ENCODE measurements around the gene CHCHD3. TPM values are rescaled to one million over a fixed set of nuclear protein-coding genes. Genes with fewer than 3 reads are reported as not detected.

The CHCHD3 gene
- total and polyA plus RNA-seq, 4 donors = 48.8 to 71.0 (median 58.7) TPM

DNA sequence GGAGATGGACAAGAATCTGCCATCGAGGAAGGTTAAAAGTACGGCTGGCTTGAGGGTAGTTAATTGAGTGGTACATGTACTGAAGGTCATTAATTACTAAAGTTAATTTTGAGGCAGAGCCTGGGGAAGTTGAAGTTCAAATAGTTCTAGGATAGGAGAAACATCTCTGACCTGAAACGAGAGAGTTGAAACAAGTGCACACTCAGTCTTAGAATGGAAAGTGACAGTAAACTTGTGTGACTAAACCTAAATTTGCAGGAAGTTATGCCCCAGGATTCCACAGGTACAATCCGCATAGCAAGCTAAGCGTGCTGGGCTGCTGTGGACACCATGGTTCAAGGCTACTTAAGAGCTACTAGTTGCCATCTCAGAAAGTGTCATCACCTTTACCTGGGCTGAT lies 209.9 kb downstream of the CHCHD3 start:
- H3K4me1 ChIP-seq (ENCODE audit: control insufficient read depth, insufficient read depth, low read length) = no peaks in the 10 kb centered on the region
- H3K36me3 ChIP-seq (ENCODE audit: control insufficient read depth, insufficient read depth, low read length) = no peaks in the 10 kb centered on the region
- WGBS (ENCODE audit: insufficient coverage) = 100% methylated on average over 5 of the region's 5 CpGs
- H3K27ac ChIP-seq (ENCODE audit: low read depth, low read length) = no peak overlapping the region
- H3K27me3 ChIP-seq (ENCODE audit: control insufficient read depth, insufficient read depth, low read length) = no peaks in the 10 kb centered on the region
- H3K9me3 ChIP-seq (ENCODE audit: control insufficient read depth, insufficient read depth, low read length) = no peaks in the 10 kb centered on the region
- no peak for DNase-seq (ENCODE audit: low read depth in 4 of 6, low spot score in 6 of 6)
- H3K4me3 ChIP-seq (ENCODE audit: low read depth, low read length) = no peak overlapping the region

DNA sequence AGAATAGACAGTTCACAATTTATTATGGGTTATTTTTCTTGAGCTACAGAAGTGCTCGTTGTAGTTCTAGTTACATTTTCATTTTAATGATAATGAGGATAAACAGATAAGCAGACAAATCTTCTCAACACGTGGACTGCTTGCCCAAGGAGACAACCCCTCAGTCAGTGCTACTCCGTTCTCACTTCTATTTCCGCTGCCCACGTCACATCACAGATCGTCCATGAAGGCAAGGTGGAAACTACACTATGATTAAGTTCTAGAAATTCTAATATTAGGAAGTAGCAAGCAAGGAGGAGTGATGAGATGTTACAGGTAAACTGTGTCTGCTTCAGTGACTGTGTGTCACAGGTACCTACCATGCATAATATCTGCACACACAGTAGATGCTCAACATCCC lies 210.5 kb downstream of the CHCHD3 start:
- H3K9me3 ChIP-seq (ENCODE audit: control insufficient read depth, insufficient read depth, low read length) = no peaks in the 10 kb centered on the region

DNA sequence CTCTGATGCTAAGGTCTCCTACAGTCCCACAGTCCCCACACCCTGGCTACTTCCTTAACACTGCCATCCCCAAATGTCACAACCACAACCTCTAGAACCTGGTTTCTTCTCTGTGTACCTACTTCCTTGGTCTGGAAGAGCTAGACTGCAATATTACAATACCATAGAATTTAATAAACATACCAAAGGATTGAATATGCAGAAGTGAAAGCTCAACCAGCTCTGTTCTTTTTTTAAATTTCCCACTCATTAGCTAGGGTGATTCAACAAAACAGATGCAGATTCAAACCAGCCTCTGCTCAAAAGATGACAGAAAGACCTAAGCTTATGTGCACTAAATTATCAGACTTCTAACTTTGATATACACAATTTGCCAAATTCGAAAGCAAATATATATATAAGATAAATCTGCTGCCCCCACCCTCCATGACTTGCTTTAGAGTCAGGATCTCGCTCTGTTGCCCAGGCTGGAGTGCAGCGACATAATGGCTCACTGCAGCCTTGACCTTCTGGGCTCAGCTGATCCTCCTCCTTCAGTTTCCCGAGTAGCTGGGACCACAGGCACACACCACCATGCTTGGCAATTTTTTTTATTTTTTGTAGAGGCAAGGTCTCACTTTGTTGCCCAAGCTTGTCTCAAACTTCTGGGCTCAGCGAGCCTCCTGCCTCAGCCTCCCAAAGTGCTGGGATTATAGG lies 212.6 kb downstream of the CHCHD3 start:
- Histone ChIP-seq H3K4me3 (ENCODE audit: low read depth, low read length) (no peak overlapping the region), H3K9me3 (ENCODE audit: control insufficient read depth, insufficient read depth, low read length) (no peaks in the 10 kb centered on the region), H3K27me3 (ENCODE audit: control insufficient read depth, insufficient read depth, low read length) (no peaks in the 10 kb centered on the region), H3K4me1 (ENCODE audit: control insufficient read depth, insufficient read depth, low read length) (no peaks in the 10 kb centered on the region), H3K36me3 (ENCODE audit: control insufficient read depth, insufficient read depth, low read length) (no peaks in the 10 kb centered on the region), H3K27ac (ENCODE audit: low read depth, low read length) (no peak overlapping the region)
- no peak for DNase-seq (ENCODE audit: low read depth in 4 of 6, low spot score in 6 of 6)
- WGBS (ENCODE audit: insufficient coverage) = 100% methylated on average over 2 of the region's 5 CpGs

More for the DNA sequence above, 210.5 kb downstream of the CHCHD3 start:
- no peaks in the 10 kb centered on the region for H3K4me1 ChIP-seq (ENCODE audit: control insufficient read depth, insufficient read depth, low read length)
- DNase-seq (ENCODE audit: low read depth in 4 of 6, low spot score in 6 of 6) = no peak
- H3K4me3 ChIP-seq (ENCODE audit: low read depth, low read length) = no peak overlapping the region
- no peaks in the 10 kb centered on the region for H3K36me3 ChIP-seq (ENCODE audit: control insufficient read depth, insufficient read depth, low read length)
- no peak overlapping the region for H3K27ac ChIP-seq (ENCODE audit: low read depth, low read length)
- H3K27me3 ChIP-seq (ENCODE audit: control insufficient read depth, insufficient read depth, low read length) = no peaks in the 10 kb centered on the region
- WGBS (ENCODE audit: insufficient coverage) = no CpG with 5 or more reads among the region's 6 CpGs

DNA sequence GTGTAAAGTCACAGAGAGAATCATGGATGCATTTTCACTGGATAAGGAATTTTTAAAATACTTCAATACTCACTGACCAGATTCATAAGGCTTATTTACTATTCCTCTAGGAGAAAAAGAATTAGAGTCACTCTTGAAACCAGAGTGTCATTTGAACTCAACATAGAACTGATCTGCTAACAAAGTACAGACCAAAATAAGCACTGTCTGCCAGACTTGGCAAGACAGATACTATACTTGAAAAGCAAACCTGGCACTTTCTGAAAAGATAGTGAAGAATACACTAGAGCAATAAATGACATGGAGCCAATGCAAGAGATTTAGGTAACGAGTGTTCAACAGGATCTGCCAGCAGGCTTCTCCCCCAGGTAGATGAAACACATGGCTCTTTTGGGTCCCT lies 215.3 kb downstream of the CHCHD3 start:
- no peak overlapping the region for H3K27ac ChIP-seq (ENCODE audit: low read depth, low read length)
- WGBS (ENCODE audit: insufficient coverage) = no CpG with 5 or more reads among the region's 1 CpG
- H3K36me3 ChIP-seq (ENCODE audit: control insufficient read depth, insufficient read depth, low read length) = no peaks in the 10 kb centered on the region
- H3K27me3 ChIP-seq (ENCODE audit: control insufficient read depth, insufficient read depth, low read length) = no peaks in the 10 kb centered on the region
- H3K9me3 ChIP-seq (ENCODE audit: control insufficient read depth, insufficient read depth, low read length) = no peaks in the 10 kb centered on the region
- no peaks in the 10 kb centered on the region for H3K4me1 ChIP-seq (ENCODE audit: control insufficient read depth, insufficient read depth, low read length)
- peak in 1 of 6 donors; percentile 40 for DNase-seq (ENCODE audit: low read depth in 4 of 6, low spot score in 6 of 6)
- no peak overlapping the region for H3K4me3 ChIP-seq (ENCODE audit: low read depth, low read length)

DNA sequence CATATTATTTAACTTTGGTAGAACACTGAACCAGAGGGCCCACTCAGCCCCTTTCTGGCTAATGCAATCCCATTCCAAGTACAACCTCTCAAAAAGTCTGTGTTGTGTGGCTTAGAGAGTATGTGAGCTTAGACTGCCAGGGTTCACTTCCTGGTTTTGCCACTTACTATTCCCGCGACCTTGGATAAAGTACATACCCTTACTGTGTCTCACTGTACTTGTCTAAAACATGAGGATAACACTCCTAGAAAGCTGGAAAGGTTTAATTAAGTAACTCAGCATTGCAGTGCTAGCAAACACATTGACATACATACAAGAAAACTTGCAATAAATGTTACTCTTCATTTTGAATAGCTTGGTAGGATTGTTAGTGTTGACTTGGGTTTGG lies 215.8 kb downstream of the CHCHD3 start:
- Histone ChIP-seq H3K36me3 (ENCODE audit: control insufficient read depth, insufficient read depth, low read length) (no peaks in the 10 kb centered on the region), H3K27ac (ENCODE audit: low read depth, low read length) (no peak overlapping the region), H3K4me1 (ENCODE audit: control insufficient read depth, insufficient read depth, low read length) (no peaks in the 10 kb centered on the region), H3K9me3 (ENCODE audit: control insufficient read depth, insufficient read depth, low read length) (no peaks in the 10 kb centered on the region), H3K27me3 (ENCODE audit: control insufficient read depth, insufficient read depth, low read length) (no peaks in the 10 kb centered on the region), H3K4me3 (ENCODE audit: low read depth, low read length) (no peak overlapping the region)
- WGBS (ENCODE audit: insufficient coverage) = no CpG with 5 or more reads among the region's 2 CpGs
- no peak for DNase-seq (ENCODE audit: low read depth in 4 of 6, low spot score in 6 of 6)

DNA sequence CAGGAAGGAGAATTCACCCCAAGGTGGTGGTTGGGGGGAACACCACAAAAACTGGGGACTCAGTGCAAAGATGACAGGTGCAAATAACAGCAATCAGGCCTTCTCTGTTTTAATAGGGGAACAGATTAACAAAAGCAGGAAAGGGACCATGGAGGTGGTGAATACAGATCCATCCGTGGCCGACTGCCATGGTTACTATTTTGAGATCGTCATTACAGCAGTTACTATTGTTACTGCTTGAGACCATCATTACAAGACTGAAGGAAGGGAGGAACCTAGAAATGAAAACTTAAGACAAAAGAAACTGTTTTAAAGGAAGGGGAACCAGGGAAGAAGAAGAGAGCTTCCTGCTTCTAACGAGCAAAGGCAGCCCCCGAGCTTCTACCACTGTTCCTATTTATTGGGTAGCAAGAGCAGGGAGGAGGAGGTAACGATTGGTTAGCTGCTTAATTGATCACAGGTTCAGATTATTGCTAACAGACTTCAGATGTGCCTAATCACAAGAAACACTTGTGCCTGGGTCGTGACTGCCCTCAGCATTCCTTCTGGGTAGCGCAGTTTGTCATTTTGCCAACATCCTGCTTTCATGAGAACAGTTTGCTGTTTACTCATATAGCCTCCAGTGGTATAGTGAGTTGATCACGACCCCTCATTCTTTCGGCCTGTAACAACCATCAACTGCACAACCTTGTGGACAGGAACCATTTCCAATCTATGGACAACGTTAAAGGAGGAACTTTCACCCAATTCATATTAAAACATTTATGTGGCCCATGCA lies 216.3 kb downstream of the CHCHD3 start:
- H3K36me3 ChIP-seq (ENCODE audit: control insufficient read depth, insufficient read depth, low read length) = no peaks in the 10 kb centered on the region
- no peaks in the 10 kb centered on the region for H3K9me3 ChIP-seq (ENCODE audit: control insufficient read depth, insufficient read depth, low read length)
- H3K27ac ChIP-seq (ENCODE audit: low read depth, low read length) = no peak overlapping the region
- H3K4me1 ChIP-seq (ENCODE audit: control insufficient read depth, insufficient read depth, low read length) = no peaks in the 10 kb centered on the region
- 75% methylated on average over 9 of the region's 11 CpGs for WGBS (ENCODE audit: insufficient coverage)
- no peak for DNase-seq (ENCODE audit: low read depth in 4 of 6, low spot score in 6 of 6)
- H3K4me3 ChIP-seq (ENCODE audit: low read depth, low read length) = no peak overlapping the region
- no peaks in the 10 kb centered on the region for H3K27me3 ChIP-seq (ENCODE audit: control insufficient read depth, insufficient read depth, low read length)

DNA sequence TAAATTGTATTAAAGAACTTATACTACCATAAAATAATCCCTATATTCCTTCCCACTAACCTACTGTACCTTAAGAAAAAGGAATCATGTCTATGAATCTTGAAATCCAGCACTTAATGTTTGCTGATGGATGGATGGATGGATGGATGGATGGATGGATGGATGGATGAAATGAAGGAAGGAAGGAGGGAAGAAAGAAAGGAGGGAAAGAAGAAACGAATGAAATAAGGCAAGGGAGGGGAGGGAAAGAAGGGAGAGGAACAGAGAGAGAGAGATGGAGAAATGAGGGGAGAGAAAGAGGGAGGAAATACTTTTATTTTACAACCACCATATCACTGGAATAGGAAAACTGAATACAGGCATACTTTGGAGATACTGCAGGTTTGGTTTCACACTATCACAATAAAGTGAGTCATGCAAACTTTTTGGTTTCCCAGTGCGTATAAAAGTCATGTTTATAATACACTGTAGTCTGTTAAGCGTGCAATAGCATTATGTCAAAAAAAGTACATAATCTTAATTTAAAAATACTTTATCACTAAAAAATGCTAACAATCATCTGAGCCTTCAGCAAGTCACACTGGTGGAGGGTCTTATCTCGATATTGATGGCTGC lies 219.8 kb downstream of the CHCHD3 start:
- Histone ChIP-seq H3K27me3 (ENCODE audit: control insufficient read depth, insufficient read depth, low read length) (no peaks in the 10 kb centered on the region), H3K27ac (ENCODE audit: low read depth, low read length) (no peak overlapping the region), H3K36me3 (ENCODE audit: control insufficient read depth, insufficient read depth, low read length) (no peaks in the 10 kb centered on the region), H3K9me3 (ENCODE audit: control insufficient read depth, insufficient read depth, low read length) (no peaks in the 10 kb centered on the region), H3K4me1 (ENCODE audit: control insufficient read depth, insufficient read depth, low read length) (no peaks in the 10 kb centered on the region), H3K4me3 (ENCODE audit: low read depth, low read length) (no peak overlapping the region)
- DNase-seq (ENCODE audit: low read depth in 4 of 6, low spot score in 6 of 6) = no peak
- WGBS (ENCODE audit: insufficient coverage) = no CpG with 5 or more reads among the region's 4 CpGs

DNA sequence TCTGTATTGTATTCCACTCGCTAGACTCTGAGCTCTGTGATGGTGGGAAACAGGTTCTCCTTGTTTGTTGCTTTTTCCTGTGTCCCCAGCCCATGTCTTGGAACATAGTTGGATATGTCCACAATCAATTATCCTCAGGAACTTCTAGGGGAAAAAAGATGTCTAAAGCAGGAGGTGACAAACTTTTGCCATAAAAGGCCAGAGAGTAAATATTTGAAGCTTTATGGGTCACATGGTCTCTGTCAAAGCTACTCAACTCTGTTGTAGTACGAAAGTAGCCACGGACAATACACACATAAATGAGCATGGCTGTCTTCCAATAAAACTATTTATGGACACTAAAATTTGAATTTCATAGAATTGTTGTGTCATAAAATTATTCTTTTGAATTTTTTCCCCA lies 220.5 kb downstream of the CHCHD3 start:
- DNase-seq (ENCODE audit: low read depth in 4 of 6, low spot score in 6 of 6) = no peak
- H3K27ac ChIP-seq (ENCODE audit: low read depth, low read length) = no peak overlapping the region
- H3K27me3 ChIP-seq (ENCODE audit: control insufficient read depth, insufficient read depth, low read length) = no peaks in the 10 kb centered on the region
- no peaks in the 10 kb centered on the region for H3K4me1 ChIP-seq (ENCODE audit: control insufficient read depth, insufficient read depth, low read length)
- H3K9me3 ChIP-seq (ENCODE audit: control insufficient read depth, insufficient read depth, low read length) = no peaks in the 10 kb centered on the region
- no CpG with 5 or more reads among the region's 3 CpGs for WGBS (ENCODE audit: insufficient coverage)
- no peak overlapping the region for H3K4me3 ChIP-seq (ENCODE audit: low read depth, low read length)
- no peaks in the 10 kb centered on the region for H3K36me3 ChIP-seq (ENCODE audit: control insufficient read depth, insufficient read depth, low read length)

DNA sequence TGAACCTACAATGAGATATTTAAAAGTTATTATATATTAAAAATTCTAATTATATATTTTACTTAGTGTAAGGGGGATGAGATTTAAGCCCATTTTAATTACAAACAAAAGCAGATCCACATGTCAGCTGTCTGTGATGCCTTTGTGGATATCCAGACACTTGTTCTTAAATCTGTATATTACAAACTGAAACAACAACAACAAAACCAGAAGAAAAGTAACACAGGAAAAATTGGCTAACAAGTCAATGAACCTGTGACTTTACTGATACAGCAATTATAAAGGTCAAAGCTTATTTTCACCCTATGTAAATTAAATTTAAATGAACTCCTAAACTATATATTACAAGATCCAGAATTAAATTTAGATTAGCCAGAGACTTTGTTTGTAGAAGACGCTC lies 222.7 kb downstream of the CHCHD3 start:
- H3K9me3 ChIP-seq (ENCODE audit: control insufficient read depth, insufficient read depth, low read length) = no peaks in the 10 kb centered on the region
- H3K27ac ChIP-seq (ENCODE audit: low read depth, low read length) = no peak overlapping the region
- no peaks in the 10 kb centered on the region for H3K36me3 ChIP-seq (ENCODE audit: control insufficient read depth, insufficient read depth, low read length)
- WGBS (ENCODE audit: insufficient coverage) = no CpG with 5 or more reads among the region's 1 CpG
- no peak for DNase-seq (ENCODE audit: low read depth in 4 of 6, low spot score in 6 of 6)
- no peaks in the 10 kb centered on the region for H3K4me1 ChIP-seq (ENCODE audit: control insufficient read depth, insufficient read depth, low read length)
- H3K4me3 ChIP-seq (ENCODE audit: low read depth, low read length) = no peak overlapping the region
- H3K27me3 ChIP-seq (ENCODE audit: control insufficient read depth, insufficient read depth, low read length) = no peaks in the 10 kb centered on the region

All from spinal cord (tissue), 10 donors.